H1 (cell line): ENCODE results near the gene SPATA31E1. TPM values are rescaled to one million over a fixed set of nuclear protein-coding genes. Genes with fewer than 3 reads are reported as not detected.
"Not testable (repeated sequence)": the region's sequence is repeated elsewhere in the genome, so short reads cannot be mapped to it uniquely, and the experiment has no call there.

ENCODE experiments used
- CTCF ChIA-PET: fragments of 300-600 bp; sonication (Branson Sonifier 250); formaldehyde crosslinking; loops from one replicate; lab custom pipeline; 2021; ENCODE audit not compliant: partially characterized antibody; lab: Charles Lee
- POLR2A ChIA-PET: fragments of 300-600 bp; sonication (Branson Sonifier 250); formaldehyde crosslinking; loops from one replicate; lab custom pipeline; 2021; ENCODE audit warnings: inconsistent platforms; ENCODE audit not compliant: partially characterized antibody; lab: Charles Lee
- DNase-seq, 2 experiments: peaks; one replicate each; pipeline versions ENCODE4 v3.0.0 to v3.0.0-alpha.2; 2010 to 2022; ENCODE audit warnings: low spot score in 2 of 2, low read depth in 1 of 2, mixed read lengths in 1 of 2
- FAIRE-seq: peaks from 2 replicates; lab custom pipeline; 2011; peaks lifted over from hg19 to GRCh38; lab: Jason Lieb, UNC
- H2AFZ ChIP-seq: 2 replicates; pipeline ENCODE4 v1.8.1; 2012; ENCODE audit warnings: low read length, inconsistent platforms
- H2AK5ac ChIP-seq: 2 replicates; pipeline ENCODE4 v1.6.1; 2013; ENCODE audit warnings: low read depth, low read length
- H2BK120ac ChIP-seq: replicated peaks from 2 replicates; pipeline ENCODE3; 2013; ENCODE audit warnings: low read depth, low read length, inconsistent platforms
- H2BK12ac ChIP-seq: 2 replicates; pipeline ENCODE4 v1.6.1; 2013; ENCODE audit warnings: low read depth, low read length
- H2BK15ac ChIP-seq: 2 replicates; pipeline ENCODE4 v1.6.1; 2013; ENCODE audit warnings: low read length
- H2BK20ac ChIP-seq: 2 replicates; pipeline ENCODE4 v1.6.1; 2013; ENCODE audit warnings: low read length
- H2BK5ac ChIP-seq: 2 replicates; pipeline ENCODE4 v1.6.1; 2013; ENCODE audit warnings: low read depth, low read length
- H3K14ac ChIP-seq: 2 replicates; pipeline ENCODE4 v1.6.1; 2013; ENCODE audit warnings: inconsistent platforms; ENCODE audit not compliant: insufficient read length
- H3K18ac ChIP-seq: 2 replicates; pipeline ENCODE4 v1.6.1; 2013; ENCODE audit warnings: low read length; ENCODE audit errors: extremely low read depth
- H3K23ac ChIP-seq: 2 replicates; pipeline ENCODE4 v1.6.1; 2013; ENCODE audit warnings: inconsistent platforms; ENCODE audit not compliant: insufficient read length
- H3K23me2 ChIP-seq: 2 replicates; pipeline ENCODE4 v1.6.1; 2013; ENCODE audit warnings: low read depth, low read length
- H3K27ac ChIP-seq: 2 replicates; pipeline ENCODE4 v1.6.1; 2011; ENCODE audit warnings: low read depth, low read length, inconsistent platforms
- H3K27me3 ChIP-seq, 4 experiments: replicated peaks in 1 of 4; 1 replicate in 1 of 4; 2 replicates in 3 of 4; pipeline versions ENCODE4 v1.6.1 to v1.8.1; 2011 to 2013; ENCODE audit warnings: low read length in 3 of 4, mild to moderate bottlenecking in 3 of 4, inconsistent platforms in 2 of 4, mixed read lengths in 2 of 4, moderate library complexity in 1 of 4; ENCODE audit not compliant: control insufficient read depth in 3 of 4, insufficient read depth in 3 of 4; ENCODE audit errors: extremely low read depth in 1 of 4
- H3K36me3 ChIP-seq, 4 experiments: 2 replicates each; pipeline versions ENCODE4 v1.6.1 to v1.8.1; 2011 to 2013; ENCODE audit warnings: mild to moderate bottlenecking in 4 of 4, low read length in 3 of 4, moderate library complexity in 2 of 4, control low read depth in 1 of 4, inconsistent platforms in 1 of 4; ENCODE audit not compliant: insufficient read depth in 4 of 4, control insufficient read depth in 2 of 4
- H3K4ac ChIP-seq: replicated peaks from 2 replicates; pipeline ENCODE3; 2013; ENCODE audit warnings: low read length, low read depth, mixed read lengths, inconsistent platforms; ENCODE audit not compliant: insufficient read length
- H3K4me1 ChIP-seq, 4 experiments: replicated peaks in 1 of 4; 1 replicate in 1 of 4; 2 replicates in 3 of 4; pipeline versions ENCODE4 v1.6.1 to v1.8.1; 2011 to 2013; ENCODE audit warnings: low read length in 3 of 4, inconsistent platforms in 2 of 4, mixed read lengths in 1 of 4; ENCODE audit not compliant: insufficient read depth in 4 of 4, control insufficient read depth in 3 of 4
- H3K4me2 ChIP-seq, 2 experiments: 2 replicates each; pipeline versions ENCODE4 v1.6.1 to v1.8.1; 2011 to 2013; ENCODE audit warnings: low read depth in 2 of 2, low read length in 2 of 2, control low read depth in 1 of 2, inconsistent platforms in 1 of 2, mild to moderate bottlenecking in 1 of 2; ENCODE audit not compliant: insufficient read depth in 1 of 2
- H3K4me3 ChIP-seq, 4 experiments: fragments of 200-600, 300-600 bp in 1 of 4; sonication (generic), shearing (Covaris generic), sonication (Bioruptor Twin) in 1 of 4; 2 replicates each; pipeline versions ENCODE4 v1.5.1 to v1.8.1; 2011 to 2016; ENCODE audit warnings: low read length in 4 of 4, low read depth in 3 of 4, control low read depth in 2 of 4, inconsistent platforms in 2 of 4, mild to moderate bottlenecking in 2 of 4, mixed read lengths in 1 of 4, moderate library complexity in 1 of 4; ENCODE audit not compliant: insufficient read depth in 2 of 4; ENCODE audit errors: extremely low read depth in 1 of 4
- H3K56ac ChIP-seq: replicated peaks from 2 replicates; pipeline ENCODE3; 2013; ENCODE audit warnings: low read depth, mild to moderate bottlenecking, mixed read lengths, low read length, inconsistent platforms; ENCODE audit not compliant: insufficient read length
- H3K79me1 ChIP-seq: 2 replicates; pipeline ENCODE4 v1.6.1; 2013; ENCODE audit warnings: low read depth, low read length, control low read depth
- H3K79me2 ChIP-seq, 2 experiments: 2 replicates each; pipeline versions ENCODE4 v1.6.1 to v1.8.1; 2012 to 2013; ENCODE audit warnings: low read length in 2 of 2, mild to moderate bottlenecking in 2 of 2, inconsistent platforms in 1 of 2; ENCODE audit not compliant: insufficient read depth in 2 of 2, control insufficient read depth in 1 of 2
- H3K9ac ChIP-seq, 4 experiments: replicated peaks in 1 of 4; 1 replicate in 1 of 4; 2 replicates in 3 of 4; pipeline versions ENCODE4 v1.6.1 to v1.8.1; 2011 to 2013; ENCODE audit warnings: low read depth in 3 of 4, low read length in 3 of 4, control low read depth in 2 of 4, mild to moderate bottlenecking in 2 of 4, moderate library complexity in 2 of 4, inconsistent platforms in 1 of 4; ENCODE audit errors: extremely low read depth in 1 of 4
- H3K9me3 ChIP-seq, 2 experiments: 2 replicates each; pipeline versions ENCODE4 v1.6.1 to v1.8.1; 2012 to 2013; ENCODE audit warnings: mild to moderate bottlenecking in 2 of 2, moderate library complexity in 2 of 2, control low read depth in 1 of 2, inconsistent platforms in 1 of 2, low read depth in 1 of 2, low read length in 1 of 2, mixed read lengths in 1 of 2; ENCODE audit not compliant: insufficient read depth in 2 of 2
- H4K20me1 ChIP-seq, 2 experiments: replicated peaks in 1 of 2; 2 replicates each; pipeline versions ENCODE3 to v1.8.1; 2011 to 2013; ENCODE audit warnings: inconsistent platforms in 2 of 2, low read length in 2 of 2, mild to moderate bottlenecking in 1 of 2; ENCODE audit not compliant: insufficient read depth in 2 of 2, control insufficient read depth in 1 of 2
- H4K5ac ChIP-seq: 2 replicates; pipeline ENCODE4 v1.6.1; 2013; ENCODE audit warnings: low read length, low read depth, mixed read lengths, inconsistent platforms; ENCODE audit not compliant: insufficient read length
- H4K8ac ChIP-seq: 2 replicates; pipeline ENCODE4 v1.8.0; 2013; ENCODE audit warnings: mild to moderate bottlenecking, moderate library complexity, low read length, inconsistent platforms; ENCODE audit not compliant: insufficient read depth; ENCODE audit errors: extremely low read depth
- H4K91ac ChIP-seq: replicated peaks from 2 replicates; pipeline ENCODE3; 2013; ENCODE audit warnings: low read length, mixed read lengths, inconsistent platforms; ENCODE audit not compliant: insufficient read length
- WGBS, 2 experiments: shearing (Covaris generic) in 1 of 2; methylation state at CpG; one replicate each; pipeline versions ENCODE4 v1.1.6 to v1.1.7; 2013 to 2015; ENCODE audit warnings: low lambda C conversion rate in 2 of 2, mixed read lengths in 2 of 2, inconsistent platforms in 1 of 2, low coverage in 1 of 2, missing lambda C conversion rate in 1 of 2; ENCODE audit not compliant: insufficient replicate concordance in 2 of 2, insufficient coverage in 1 of 2, insufficient read length in 1 of 2; ENCODE audit errors: extremely low coverage in 1 of 2, missing lambda C conversion rate in 1 of 2; 5-methylcytosine and 5-hydroxymethylcytosine counted together
- polyA plus RNA-seq, 7 experiments: library from polyadenylated mRNA; depleted of rRNA in 3 of 7; stranded (reverse) in 5 of 7; unstranded in 2 of 7; fragments of >200 nt in 5 of 7; fragments of 200-250 nt in 2 of 7; gene quantifications; 1 replicate in 5 of 7; 2 replicates in 1 of 7; 4 replicates in 1 of 7; pipeline versions ENCODE4 v1.2.1 to v1.2.3, GENCODE V29; 2011 to 2013; ENCODE audit warnings: missing spikeins in 2 of 7, mixed read lengths in 2 of 7
- total RNA-seq: library from RNA; stranded (reverse); fragmentation: NEBNext Ultra II Directional; extraction: Animal tissue kit (Norgen Biotek cat#: 25700); gene quantifications from 2 replicates; pipeline ENCODE4 v1.2.1, GENCODE V29; 2021

Gene SPATA31E1
- total and polyA plus RNA-seq, 2 of the 8 experiments (the other 6 are each of a cell fraction or from before 2014, with no cell fraction given) = 0.05 to 0.09 TPM

DNA sequence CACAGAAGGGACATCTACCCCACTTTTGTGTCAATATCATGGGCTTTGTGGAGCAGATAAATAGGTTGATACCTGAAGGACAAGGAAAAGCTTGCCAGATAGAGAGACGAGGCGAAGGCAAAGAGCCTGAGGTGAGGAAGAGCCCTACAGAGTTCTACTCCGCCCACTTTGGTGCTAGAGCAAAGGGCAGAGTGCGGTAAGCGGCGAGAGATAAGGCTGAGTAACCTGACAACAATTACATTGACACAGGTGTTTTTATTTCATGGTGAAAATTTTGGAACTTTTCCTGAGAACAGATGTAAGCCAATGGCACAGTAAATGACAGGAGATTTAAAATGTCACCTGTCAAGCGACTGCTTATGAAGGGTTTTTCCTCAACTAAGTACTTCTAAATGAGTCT, 51.8 kb downstream of the SPATA31E1 start:
- H3K4me1 ChIP-seq, H3K9me3 ChIP-seq, FAIRE-seq, H3K56ac ChIP-seq, H3K23ac ChIP-seq, H3K9ac ChIP-seq, H3K4me3 ChIP-seq, H3K36me3 ChIP-seq, H2AFZ ChIP-seq, H4K5ac ChIP-seq, H4K8ac ChIP-seq, CTCF ChIA-PET, H3K4ac ChIP-seq, H2BK120ac ChIP-seq, H2BK20ac ChIP-seq, H4K20me1 ChIP-seq, H3K79me2 ChIP-seq, H2BK15ac ChIP-seq, H2BK5ac ChIP-seq, H3K27me3 ChIP-seq, H2BK12ac ChIP-seq, H3K23me2 ChIP-seq, DNase-seq, H4K91ac ChIP-seq, POLR2A ChIA-PET, H3K79me1 ChIP-seq, H3K4me2 ChIP-seq, H3K27ac ChIP-seq, H3K14ac ChIP-seq, H2AK5ac ChIP-seq, H3K18ac ChIP-seq: not testable (repeated sequence)
- 100% methylated on average over 1 of the region's 7 CpGs; no CpG with 5 or more reads in 1 of the 2 experiments for WGBS, 2 experiments

DNA sequence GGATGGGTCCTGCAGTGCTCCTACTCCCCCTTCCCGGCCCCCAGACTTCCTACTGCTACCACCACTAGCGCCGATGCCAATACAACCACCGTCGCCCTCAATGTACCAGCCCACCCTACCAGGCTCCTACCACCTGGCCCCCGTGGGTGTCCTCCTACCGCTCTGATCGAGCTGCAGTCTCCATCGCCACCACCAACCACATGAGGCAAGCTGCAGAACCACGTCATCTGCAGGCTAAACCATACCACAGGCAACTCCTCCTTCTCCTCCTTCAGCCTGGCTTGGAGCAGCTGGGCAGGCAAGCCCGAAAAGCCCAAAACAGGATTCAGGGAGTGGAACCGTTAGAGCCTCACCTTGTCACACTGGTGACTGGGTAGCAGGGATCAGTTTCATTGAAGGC, 54.7 kb downstream of the SPATA31E1 start:
- H3K9ac ChIP-seq, H4K8ac ChIP-seq, H3K4me3 ChIP-seq, H4K5ac ChIP-seq, H3K9me3 ChIP-seq, H2AFZ ChIP-seq, H3K23ac ChIP-seq, H3K79me2 ChIP-seq, H3K4me1 ChIP-seq, H4K20me1 ChIP-seq, H2BK15ac ChIP-seq, H2BK12ac ChIP-seq, H2BK20ac ChIP-seq, FAIRE-seq, H4K91ac ChIP-seq, H3K4ac ChIP-seq, H3K27ac ChIP-seq, H3K36me3 ChIP-seq, H3K56ac ChIP-seq, H3K18ac ChIP-seq, H2BK5ac ChIP-seq, CTCF ChIA-PET, H3K14ac ChIP-seq, H2BK120ac ChIP-seq, DNase-seq, H3K23me2 ChIP-seq, H3K79me1 ChIP-seq, H3K27me3 ChIP-seq, H2AK5ac ChIP-seq, POLR2A ChIA-PET, H3K4me2 ChIP-seq: not testable (repeated sequence)
- 75% methylated on average over 4 of the region's 12 CpGs; no CpG with 5 or more reads in 1 of the 2 experiments for WGBS, 2 experiments
